Uterus (tissue), 4 donors: ENCODE measurements around the gene SPDYE4. TPM values are rescaled to one million over a fixed set of nuclear protein-coding genes. Genes with fewer than 3 reads are reported as not detected.

ENCODE experiments used
- DNase-seq, 2 donors: peaks; one replicate each; pipeline ENCODE4 v3.0.0-alpha.2; 2019 to 2020
- H3K27ac ChIP-seq, 2 donors: fragments of 200-600 bp; sonication (generic); 1 replicate in 1 of 2; 2 replicates in 1 of 2; pipeline ENCODE4 v1.5.1; 2016 to 2018
- H3K27me3 ChIP-seq, 2 donors: fragments of 200-600 bp; sonication (generic); one replicate each; pipeline ENCODE4 v1.5.1; 2018 to 2019; ENCODE audit warnings: control low read depth in 1 of 2
- H3K36me3 ChIP-seq, 2 donors: fragments of 200-600 bp; sonication (generic); one replicate each; pipeline ENCODE4 v1.5.1; 2019; ENCODE audit warnings: control low read depth in 1 of 2
- H3K4me1 ChIP-seq, 2 donors: fragments of 200-600 bp; sonication (generic); one replicate each; pipeline ENCODE4 v1.5.1; 2018 to 2019; ENCODE audit warnings: control low read depth in 1 of 2
- H3K4me3 ChIP-seq, 2 donors: fragments of 200-600 bp; sonication (generic); 1 replicate in 1 of 2; 2 replicates in 1 of 2; pipeline ENCODE4 v1.5.1; 2018 to 2019; ENCODE audit warnings: mild to moderate bottlenecking in 1 of 2
- H3K9me3 ChIP-seq, 2 donors: fragments of 200-600 bp; sonication (generic); one replicate each; pipeline ENCODE4 v1.5.1; 2019; ENCODE audit warnings: control low read depth in 1 of 2
- CTCF ChIP-seq, 4 experiments: fragments of 200-600 bp in 2 of 4; fragments of 450-650 bp in 2 of 4; sonication (generic) in 2 of 4; IDR thresholded peaks; one replicate each; pipeline ENCODE4 v1.5.1; 2016 to 2019; ENCODE audit warnings: antibody characterized with exemption in 4 of 4, mild to moderate bottlenecking in 2 of 4, moderate library complexity in 1 of 4
- POLR2A ChIP-seq, 2 donors: fragments of 450-650 bp; IDR thresholded peaks; one replicate each; pipeline ENCODE4 v1.6.1; 2016; ENCODE audit warnings: antibody characterized with exemption in 2 of 2, mild to moderate bottlenecking in 1 of 2, moderate library complexity in 1 of 2
- intact Hi-C: fragments of 100-400 bp; cut with DNase I; formaldehyde crosslinking; loops from one replicate; pipeline ENCODE4 v1.15.1; 2023; ENCODE audit warnings: low total_unique reads
- total RNA-seq, 4 donors: library from RNA; depleted of rRNA in 3 of 4; stranded (reverse); fragments of >200 nt in 3 of 4; gene quantifications; one replicate each; pipeline versions ENCODE4 v1.1.0 to v1.2.4, GENCODE V29; 2014 to 2023
- donor health status: DM: yes; HTN: yes; CAD: no.

Gene SPDYE4
- total RNA-seq, 4 donors from 2014 or later: not detected

- DNase-seq: no peak
Measured at GRCh38 chr17:8707332-8708024, 50.9 kb downstream of the SPDYE4 start.

GRCh38 chr17:8706431-8706830 is 51.9 kb downstream of the SPDYE4 start:
- no peak for DNase-seq
- intact Hi-C loops: no loop called here
- Histone ChIP-seq H3K36me3 (no peaks in the 10 kb centered on the region), H3K4me1 (peaks cover 0 to 6% of the 10 kb centered on the region in 2 donors), H3K4me3 (no peak overlapping the region), H3K27me3 (no peaks in the 10 kb centered on the region), H3K9me3 (no peaks in the 10 kb centered on the region), H3K27ac (no peak overlapping the region)
- no peak for TF ChIP-seq CTCF (IDR thresholded peaks at IDR 0.05)
- TF ChIP-seq POLR2A (IDR thresholded peaks at IDR 0.05): no peak

More at GRCh38 chr17:8707332-8708024, 50.9 kb downstream of the SPDYE4 start:
- no peaks in the 10 kb centered on the region for H3K36me3 ChIP-seq
- TF ChIP-seq CTCF (IDR thresholded peaks at IDR 0.05) (no peak), POLR2A (IDR thresholded peaks at IDR 0.05) (no peak)
- H3K27ac ChIP-seq: peak overlapping the region; percentile 24 to 35
- intact Hi-C loops: no loop called here
- peaks cover 0 to 6% of the 10 kb centered on the region in 2 donors for H3K4me1 ChIP-seq
- no peaks in the 10 kb centered on the region for H3K9me3 ChIP-seq
- H3K4me3 ChIP-seq: no peak overlapping the region
- H3K27me3 ChIP-seq: no peaks in the 10 kb centered on the region

- DNase-seq: no peak
- Histone ChIP-seq H3K27me3 (no peaks in the 10 kb centered on the region), H3K9me3 (no peaks in the 10 kb centered on the region), H3K4me3 (no peak overlapping the region), H3K4me1 (peaks cover 0 to 6% of the 10 kb centered on the region in 2 donors), H3K36me3 (no peaks in the 10 kb centered on the region), H3K27ac (no peak overlapping the region)
- intact Hi-C loops: no loop called here
- no peak for TF ChIP-seq CTCF (IDR thresholded peaks at IDR 0.05)
- TF ChIP-seq POLR2A (IDR thresholded peaks at IDR 0.05): no peak
Measured at GRCh38 chr17:8705427-8705826, 52.9 kb downstream of the SPDYE4 start.

GRCh38 chr17:8703001-8703400 is 55.3 kb downstream of the SPDYE4 start:
- TF ChIP-seq POLR2A (IDR thresholded peaks at IDR 0.05) (no peak), CTCF (IDR thresholded peaks at IDR 0.05) (no peak)
- H3K4me1 ChIP-seq: peaks cover 0 to 10% of the 10 kb centered on the region in 2 donors
- no peaks in the 10 kb centered on the region for H3K27me3 ChIP-seq
- no peaks in the 10 kb centered on the region for H3K36me3 ChIP-seq
- intact Hi-C loops: no loop called here
- no peak overlapping the region for H3K4me3 ChIP-seq
- no peak overlapping the region for H3K27ac ChIP-seq
- no peak for DNase-seq
- no peaks in the 10 kb centered on the region for H3K9me3 ChIP-seq

- no peak for DNase-seq
- no peak overlapping the region for H3K4me3 ChIP-seq
- H3K4me1 ChIP-seq: peaks cover 7 to 13% of the 10 kb centered on the region in 2 donors
- intact Hi-C loops: no loop called here
- H3K27me3 ChIP-seq: no peaks in the 10 kb centered on the region
- no peak for TF ChIP-seq POLR2A (IDR thresholded peaks at IDR 0.05)
- no peak for TF ChIP-seq CTCF (IDR thresholded peaks at IDR 0.05)
- no peak overlapping the region for H3K27ac ChIP-seq
- H3K36me3 ChIP-seq: no peaks in the 10 kb centered on the region
- H3K9me3 ChIP-seq: no peaks in the 10 kb centered on the region
Measured at GRCh38 chr17:8701754-8702153, 56.6 kb downstream of the SPDYE4 start.
